A673 (cell line): ENCODE data around the gene TNNT1. TPM values are rescaled to one million over a fixed set of nuclear protein-coding genes. Genes with fewer than 3 reads are reported as not detected.

Experiments used
- BruUV-seq: library from RNA; stranded (reverse); fragments of 400-500 nt; replicated peaks from 2 replicates; lab custom pipeline; 2021; lab: Mats Ljungman, UMichigan
- CTCF ChIA-PET: fragments of 300-600 bp; sonication (Branson Sonifier 250); formaldehyde crosslinking; loops from one replicate; lab custom pipeline; 2022; ENCODE audit warnings: antibody characterized with exemption; lab: Charles Lee
- POLR2A ChIA-PET: fragments of 300-600 bp; sonication (Branson Sonifier 250); formaldehyde crosslinking; loops from one replicate; lab custom pipeline; 2022; ENCODE audit warnings: antibody characterized with exemption; ENCODE audit not compliant: low non-redundant PET; lab: Charles Lee
- DNase-seq: peaks from one replicate; pipeline ENCODE4 v3.0.0-alpha.2; 2015; ENCODE audit warnings: low spot score
- H3K27ac ChIP-seq: fragments of 200-600 bp; sonication (generic); 2 replicates; pipeline ENCODE4 v1.5.1; 2016; ENCODE audit warnings: mixed run types, low read depth, mild to moderate bottlenecking, mixed read lengths, antibody characterized with exemption, low read length; ENCODE audit not compliant: poor library complexity, severe bottlenecking
- H3K27me3 ChIP-seq: fragments of 200-600 bp; sonication (generic); replicated peaks from 2 replicates; pipeline ENCODE4 v1.6.1; 2017; ENCODE audit warnings: mixed run types, low read depth, mild to moderate bottlenecking, mixed read lengths, antibody characterized with exemption, low read length; ENCODE audit not compliant: insufficient read depth, poor library complexity
- H3K36me3 ChIP-seq: fragments of 200-600 bp; sonication (generic); 2 replicates; pipeline ENCODE4 v1.6.1; 2016; ENCODE audit warnings: mixed run types, mild to moderate bottlenecking, mixed read lengths, antibody characterized with exemption, low read length; ENCODE audit not compliant: insufficient read depth, poor library complexity, severe bottlenecking
- H3K4me1 ChIP-seq: fragments of 200-600 bp; sonication (generic); 2 replicates; pipeline ENCODE4 v1.6.1; 2017; ENCODE audit warnings: mixed run types, mild to moderate bottlenecking, mixed read lengths, antibody characterized with exemption, low read length; ENCODE audit not compliant: insufficient read depth, poor library complexity, severe bottlenecking
- H3K4me3 ChIP-seq: fragments of 200-600 bp; sonication (generic); 2 replicates; pipeline ENCODE4 v1.5.1; 2016; ENCODE audit warnings: low read depth, mixed run types, mild to moderate bottlenecking, mixed read lengths, low read length; ENCODE audit not compliant: poor library complexity, severe bottlenecking
- H3K9me3 ChIP-seq: fragments of 200-600 bp; sonication (generic); 2 replicates; pipeline ENCODE4 v1.6.1; 2016; ENCODE audit warnings: mixed run types, low read depth, mild to moderate bottlenecking, mixed read lengths, antibody characterized with exemption, low read length; ENCODE audit not compliant: poor library complexity, severe bottlenecking
- EZH2 ChIP-seq: fragments of 200-600 bp; sonication (generic); IDR thresholded peaks from 2 replicates; pipeline ENCODE4 v1.6.1; 2017; ENCODE audit warnings: borderline replicate concordance, low read depth, mild to moderate bottlenecking, mixed read lengths, antibody characterized with exemption, low read length; ENCODE audit not compliant: poor library complexity, severe bottlenecking
- intact Hi-C: fragments of 100-400 bp; cut with micrococcal nuclease; formaldehyde crosslinking; loops from one replicate; pipeline ENCODE4 v1.10.0; 2022; ENCODE audit not compliant: unreplicated experiment
- total RNA-seq: library from RNA; stranded (reverse); gene quantifications from 2 replicates; pipeline ENCODE4 v1.2.3, GENCODE V29; 2021
- TF ChIP-seq, protein P1 (sequence below): fragments of 300-800, 200-600 bp; sonication (generic); conservative IDR thresholded peaks from 2 replicates; pipeline ENCODE4 v1.5.1; 2017; ENCODE audit warnings: low read depth, mild to moderate bottlenecking, antibody characterized with exemption, low read length, moderate library complexity, mixed read lengths

The TNNT1 gene
- total RNA-seq, 1 experiment from 2014 or later, result 37.6 TPM

DNA sequence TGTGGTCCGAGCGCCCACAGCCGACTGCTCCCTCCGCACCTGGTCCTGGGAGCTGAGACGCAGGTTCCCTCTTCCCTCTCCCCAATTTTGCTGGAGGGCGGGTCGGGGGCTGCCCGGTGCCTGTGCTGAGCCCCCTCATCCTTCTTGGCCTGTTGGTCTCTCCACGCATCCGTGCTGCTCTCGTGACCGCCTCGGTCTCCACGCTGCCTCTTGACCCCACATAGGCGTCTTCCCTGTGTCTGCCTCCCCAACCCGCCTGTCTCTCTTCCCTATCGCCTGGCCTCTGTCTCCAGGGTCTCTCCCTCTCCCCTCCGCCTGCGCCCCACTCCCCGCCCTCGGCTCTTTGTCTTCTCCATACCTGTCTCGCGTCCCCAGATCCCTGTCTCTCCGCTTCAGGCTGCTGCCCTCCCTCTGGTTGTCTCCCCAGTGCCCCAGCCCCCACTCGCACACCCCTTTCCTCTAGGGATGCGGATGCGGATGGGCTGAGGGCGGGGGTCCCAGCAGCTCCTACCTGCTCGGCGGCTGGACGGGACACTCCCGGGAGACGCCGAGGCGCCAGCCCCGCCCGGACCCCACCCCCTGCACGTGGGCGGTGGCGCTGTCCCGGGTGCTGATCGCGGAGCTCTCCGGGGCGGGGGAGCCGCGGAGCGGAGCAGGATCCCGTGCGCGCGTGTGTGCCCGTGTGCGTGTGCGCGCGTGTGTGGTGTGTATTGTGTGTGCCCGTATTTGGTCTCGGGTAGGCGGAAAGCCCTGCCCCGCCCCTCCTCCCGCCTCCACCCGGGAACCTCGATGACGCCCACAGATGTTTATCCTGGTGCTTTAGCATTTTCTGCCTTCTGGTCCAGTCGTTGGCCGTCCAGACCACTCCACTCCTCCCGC, 30.8 kb upstream of the TNNT1 start, which contains the start of gene SYT5:
Gene SYT5, minus strand, starts transcription at position 684 of the 879 bp plus-strand sequence. CDS start 1,248 bp downstream, outside the sequence.
- no peak within 1 kb of the TSS for H3K27ac ChIP-seq
- POLR2A ChIA-PET, result no interaction called here

DNA sequence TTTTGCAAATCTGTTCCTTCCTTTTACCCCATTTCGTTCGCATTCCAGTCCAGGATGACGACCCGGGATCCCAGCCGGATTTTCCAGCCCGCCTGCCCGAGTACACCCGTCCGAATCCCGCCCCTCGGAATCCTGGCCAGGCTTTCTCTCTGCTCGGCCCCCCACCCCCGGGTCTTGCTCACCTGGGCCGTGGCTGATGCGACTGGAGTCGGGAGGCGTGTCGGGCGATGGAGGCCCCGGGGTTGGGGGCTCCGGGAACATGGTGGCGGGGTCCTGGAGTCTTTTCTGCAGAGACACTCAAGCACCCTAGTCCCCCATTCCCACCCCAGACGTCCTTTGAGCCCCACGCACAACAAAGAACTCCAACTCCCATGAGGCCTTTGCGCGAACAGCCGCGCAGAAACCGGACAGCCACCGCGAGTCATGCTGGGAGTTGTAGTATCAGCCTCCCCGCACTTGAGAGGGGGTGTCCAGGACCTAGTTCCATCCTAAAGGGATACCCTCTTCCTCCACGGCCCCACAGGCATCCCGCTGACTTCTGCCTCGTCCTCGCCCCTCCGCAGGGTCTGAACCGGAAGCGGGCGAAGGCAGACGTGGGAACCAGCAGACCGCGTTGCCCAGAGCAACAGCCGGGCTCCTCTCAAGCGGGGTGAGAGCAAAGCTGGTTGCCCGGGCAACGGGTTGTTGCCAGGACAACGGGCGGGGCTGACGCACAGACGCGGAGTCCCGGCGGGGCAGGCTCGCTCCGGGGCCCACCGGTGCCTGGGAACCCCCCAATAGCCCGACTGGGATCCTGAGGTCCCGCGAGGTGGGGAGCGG, 30.0 kb upstream of the TNNT1 start:
- intact Hi-C loops, result loop anchor here (5.0 kb wide), 1 partner anchor 38 kb away; no protein-coding TSS in a partner anchor
- ChIA-PET CTCF (no interaction called here), POLR2A (no interaction called here)
- peaks cover 35% of the 10 kb centered on the region for H3K27me3 ChIP-seq
- TF ChIP-seq EZH2, result no peak
- TF ChIP-seq, protein P1, sequence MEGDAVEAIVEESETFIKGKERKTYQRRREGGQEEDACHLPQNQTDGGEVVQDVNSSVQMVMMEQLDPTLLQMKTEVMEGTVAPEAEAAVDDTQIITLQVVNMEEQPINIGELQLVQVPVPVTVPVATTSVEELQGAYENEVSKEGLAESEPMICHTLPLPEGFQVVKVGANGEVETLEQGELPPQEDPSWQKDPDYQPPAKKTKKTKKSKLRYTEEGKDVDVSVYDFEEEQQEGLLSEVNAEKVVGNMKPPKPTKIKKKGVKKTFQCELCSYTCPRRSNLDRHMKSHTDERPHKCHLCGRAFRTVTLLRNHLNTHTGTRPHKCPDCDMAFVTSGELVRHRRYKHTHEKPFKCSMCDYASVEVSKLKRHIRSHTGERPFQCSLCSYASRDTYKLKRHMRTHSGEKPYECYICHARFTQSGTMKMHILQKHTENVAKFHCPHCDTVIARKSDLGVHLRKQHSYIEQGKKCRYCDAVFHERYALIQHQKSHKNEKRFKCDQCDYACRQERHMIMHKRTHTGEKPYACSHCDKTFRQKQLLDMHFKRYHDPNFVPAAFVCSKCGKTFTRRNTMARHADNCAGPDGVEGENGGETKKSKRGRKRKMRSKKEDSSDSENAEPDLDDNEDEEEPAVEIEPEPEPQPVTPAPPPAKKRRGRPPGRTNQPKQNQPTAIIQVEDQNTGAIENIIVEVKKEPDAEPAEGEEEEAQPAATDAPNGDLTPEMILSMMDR, result no peak
- peak overlapping the region; percentile 29 for H3K4me3 ChIP-seq
- no peak overlapping the region for H3K27ac ChIP-seq
- H3K4me1 ChIP-seq, result peaks cover 9% of the 10 kb centered on the region
- no peaks in the 10 kb centered on the region for H3K9me3 ChIP-seq
- no TSS peak for BruUV-seq
- peak; percentile 92 for DNase-seq
- H3K36me3 ChIP-seq, result no peaks in the 10 kb centered on the region

More for the DNA sequence above, 30.8 kb upstream of the TNNT1 start, which contains the start of gene SYT5:
- peaks cover 35% of the 10 kb centered on the region for H3K27me3 ChIP-seq
- no TSS peak for BruUV-seq
- peak; percentile 57 for DNase-seq
- H3K4me1 ChIP-seq, result peaks cover 9% of the 10 kb centered on the region
- CTCF ChIA-PET, result no interaction called here
- H3K36me3 ChIP-seq, result no peaks in the 10 kb centered on the region
- TF ChIP-seq EZH2, result no peak
- TF ChIP-seq, protein P1, result no peak
- peak within 1 kb of the TSS; percentile 29 for H3K4me3 ChIP-seq
- no peaks in the 10 kb centered on the region for H3K9me3 ChIP-seq
- intact Hi-C loops, result loop anchor here (5.0 kb wide), 1 partner anchor 37 kb away; no protein-coding TSS in a partner anchor

DNA sequence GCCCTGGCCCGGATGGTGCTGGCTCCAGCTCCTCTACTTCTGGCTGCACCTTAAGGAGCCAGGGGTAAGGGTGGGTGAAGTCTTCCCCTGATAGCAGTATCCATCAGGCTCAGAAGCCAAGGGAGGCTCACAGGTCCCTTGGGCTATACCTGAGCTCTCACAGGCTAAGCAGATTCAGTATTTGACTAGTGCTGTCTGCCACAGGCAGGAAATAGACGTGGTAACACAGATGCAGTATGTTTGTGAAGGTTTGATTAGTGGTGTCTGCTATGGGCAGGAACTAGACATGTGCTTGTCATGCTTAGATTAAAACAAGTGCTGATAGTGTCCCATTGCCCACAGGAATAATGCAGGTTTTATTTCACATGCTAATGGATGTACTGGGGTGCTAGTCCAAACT, 27.1 kb upstream of the TNNT1 start:
- Histone ChIP-seq H3K9me3 (no peaks in the 10 kb centered on the region), H3K4me3 (no peak overlapping the region), H3K36me3 (no peaks in the 10 kb centered on the region), H3K4me1 (peaks cover 9% of the 10 kb centered on the region), H3K27me3 (peaks cover 18% of the 10 kb centered on the region), H3K27ac (no peak overlapping the region)
- no peak for DNase-seq
- TF ChIP-seq EZH2, result no peak
- TF ChIP-seq, protein P1, result no peak
- no TSS peak for BruUV-seq
- ChIA-PET CTCF (no interaction called here), POLR2A (no interaction called here)
- intact Hi-C loops, result loop anchor here (5.0 kb wide), 1 partner anchor 41 kb away; no protein-coding TSS in a partner anchor
